Ascending aorta (tissue), 2 donors: ENCODE results near the gene TLE1. TPM values are rescaled to one million over a fixed set of nuclear protein-coding genes. Genes with fewer than 3 reads are reported as not detected.

Experiments
- DNase-seq, 2 donors: peaks; one replicate each; pipeline ENCODE4 v3.0.0-alpha.2; 2019; ENCODE audit warnings: low spot score in 2 of 2
- H3K27ac ChIP-seq, 2 donors: fragments of 200-600 bp; sonication (generic); one replicate each; pipeline ENCODE4 v1.5.1; 2016 to 2017; ENCODE audit warnings: mild to moderate bottlenecking in 1 of 2
- H3K27me3 ChIP-seq: fragments of 200-600 bp; sonication (generic); one replicate; pipeline ENCODE4 v1.5.1; 2017
- H3K36me3 ChIP-seq, 2 donors: fragments of 200-600 bp; sonication (generic); one replicate each; pipeline ENCODE4 v1.5.1; 2016
- H3K4me1 ChIP-seq, 2 donors: fragments of 200-600 bp; sonication (generic); one replicate each; pipeline ENCODE4 v1.5.1; 2016 to 2017; ENCODE audit warnings: mild to moderate bottlenecking in 1 of 2
- H3K4me3 ChIP-seq, 2 donors: fragments of 200-600 bp; sonication (generic); one replicate each; pipeline ENCODE4 v1.5.1; 2016 to 2017; ENCODE audit warnings: mild to moderate bottlenecking in 1 of 2
- H3K9me3 ChIP-seq, 2 donors: fragments of 200-600 bp; sonication (generic); one replicate each; pipeline ENCODE4 v1.5.1; 2016
- intact Hi-C: fragments of 100-400 bp; cut with DNase I; formaldehyde crosslinking; loops from one replicate; pipeline ENCODE4 v1.15.1; 2023
- total RNA-seq: library from RNA; depleted of rRNA; stranded (reverse); fragments of >200 nt; gene quantifications from one replicate; pipeline ENCODE4 v1.1.0, GENCODE V29; 2016
- TF ChIP-seq, protein P1 (sequence below), 3 experiments: fragments of 200-600 bp in 2 of 3; fragments of 450-650 bp in 1 of 3; sonication (generic) in 2 of 3; IDR thresholded peaks; one replicate each; pipeline ENCODE4 v1.5.1; 2016 to 2019; ENCODE audit warnings: antibody characterized with exemption in 3 of 3, mild to moderate bottlenecking in 1 of 3, moderate library complexity in 1 of 3

TLE1 gene
- total RNA-seq, 1 donor from 2014 or later = 58.5 TPM

DNA sequence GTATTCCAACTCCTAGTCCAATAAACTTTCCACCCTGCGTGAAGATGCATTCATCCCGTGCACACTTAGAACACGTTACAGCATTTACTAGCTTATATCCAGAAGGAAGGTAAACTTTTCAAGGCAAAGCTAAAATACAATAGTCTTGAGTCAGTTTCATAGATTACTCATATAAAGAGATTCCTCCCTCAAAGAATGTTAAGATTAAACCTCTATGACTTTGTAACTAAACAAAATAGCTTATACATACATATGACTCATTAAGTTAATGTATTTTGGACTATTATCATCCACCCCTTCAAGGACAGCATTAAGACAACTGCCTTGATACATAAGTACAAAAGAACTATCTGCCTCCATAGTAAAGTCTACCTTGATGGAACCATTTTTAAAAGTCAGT is 36.1 kb downstream of the TLE1 start:
- intact Hi-C loops = no loop called here
- TF ChIP-seq, protein P1, sequence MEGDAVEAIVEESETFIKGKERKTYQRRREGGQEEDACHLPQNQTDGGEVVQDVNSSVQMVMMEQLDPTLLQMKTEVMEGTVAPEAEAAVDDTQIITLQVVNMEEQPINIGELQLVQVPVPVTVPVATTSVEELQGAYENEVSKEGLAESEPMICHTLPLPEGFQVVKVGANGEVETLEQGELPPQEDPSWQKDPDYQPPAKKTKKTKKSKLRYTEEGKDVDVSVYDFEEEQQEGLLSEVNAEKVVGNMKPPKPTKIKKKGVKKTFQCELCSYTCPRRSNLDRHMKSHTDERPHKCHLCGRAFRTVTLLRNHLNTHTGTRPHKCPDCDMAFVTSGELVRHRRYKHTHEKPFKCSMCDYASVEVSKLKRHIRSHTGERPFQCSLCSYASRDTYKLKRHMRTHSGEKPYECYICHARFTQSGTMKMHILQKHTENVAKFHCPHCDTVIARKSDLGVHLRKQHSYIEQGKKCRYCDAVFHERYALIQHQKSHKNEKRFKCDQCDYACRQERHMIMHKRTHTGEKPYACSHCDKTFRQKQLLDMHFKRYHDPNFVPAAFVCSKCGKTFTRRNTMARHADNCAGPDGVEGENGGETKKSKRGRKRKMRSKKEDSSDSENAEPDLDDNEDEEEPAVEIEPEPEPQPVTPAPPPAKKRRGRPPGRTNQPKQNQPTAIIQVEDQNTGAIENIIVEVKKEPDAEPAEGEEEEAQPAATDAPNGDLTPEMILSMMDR (IDR thresholded peaks at IDR 0.05) = no peak
- Histone ChIP-seq H3K27me3 (no peaks in the 10 kb centered on the region), H3K9me3 (no peaks in the 10 kb centered on the region), H3K4me1 (peaks cover 0 to 11% of the 10 kb centered on the region in 2 donors), H3K27ac (no peak overlapping the region), H3K36me3 (peaks cover 12 to 18% of the 10 kb centered on the region in 2 donors), H3K4me3 (no peak overlapping the region)
- DNase-seq = no peak

DNA sequence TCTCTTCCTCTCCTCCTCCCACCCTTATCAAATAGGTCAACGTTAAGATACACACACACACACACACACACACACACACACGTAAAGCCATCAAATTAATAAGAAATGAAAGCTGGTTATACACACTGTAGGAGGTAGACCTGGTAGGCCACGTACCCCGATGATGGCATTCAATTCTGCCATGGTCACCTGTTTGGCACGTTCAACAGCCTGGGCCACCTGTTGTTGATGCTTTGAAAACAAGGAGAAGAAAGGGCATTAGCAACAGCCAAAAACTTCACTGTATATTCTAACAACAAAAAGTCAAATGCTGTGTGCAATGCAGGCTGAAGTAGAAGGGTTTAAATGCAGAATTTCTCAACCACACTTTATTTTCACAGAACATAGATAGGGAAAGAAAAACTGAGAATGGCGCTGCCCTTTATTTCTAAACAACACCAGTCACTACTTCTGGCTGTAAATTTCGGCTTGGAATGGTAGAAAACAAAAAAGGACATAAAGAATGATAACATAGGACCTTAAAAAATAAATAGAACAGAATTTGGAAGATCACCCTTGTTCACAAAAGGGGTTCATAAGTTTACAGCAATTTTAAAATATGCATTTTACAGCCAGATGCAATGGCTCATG is 37.2 kb downstream of the TLE1 start:
- TF ChIP-seq, protein P1 (IDR thresholded peaks at IDR 0.05) = no peak
- Histone ChIP-seq H3K4me1 (peaks cover 0 to 11% of the 10 kb centered on the region in 2 donors), H3K36me3 (peaks cover 12 to 18% of the 10 kb centered on the region in 2 donors), H3K27me3 (no peaks in the 10 kb centered on the region), H3K4me3 (no peak overlapping the region), H3K9me3 (no peaks in the 10 kb centered on the region), H3K27ac (no peak overlapping the region)
- DNase-seq = no peak
- intact Hi-C loops = no loop called here

DNA sequence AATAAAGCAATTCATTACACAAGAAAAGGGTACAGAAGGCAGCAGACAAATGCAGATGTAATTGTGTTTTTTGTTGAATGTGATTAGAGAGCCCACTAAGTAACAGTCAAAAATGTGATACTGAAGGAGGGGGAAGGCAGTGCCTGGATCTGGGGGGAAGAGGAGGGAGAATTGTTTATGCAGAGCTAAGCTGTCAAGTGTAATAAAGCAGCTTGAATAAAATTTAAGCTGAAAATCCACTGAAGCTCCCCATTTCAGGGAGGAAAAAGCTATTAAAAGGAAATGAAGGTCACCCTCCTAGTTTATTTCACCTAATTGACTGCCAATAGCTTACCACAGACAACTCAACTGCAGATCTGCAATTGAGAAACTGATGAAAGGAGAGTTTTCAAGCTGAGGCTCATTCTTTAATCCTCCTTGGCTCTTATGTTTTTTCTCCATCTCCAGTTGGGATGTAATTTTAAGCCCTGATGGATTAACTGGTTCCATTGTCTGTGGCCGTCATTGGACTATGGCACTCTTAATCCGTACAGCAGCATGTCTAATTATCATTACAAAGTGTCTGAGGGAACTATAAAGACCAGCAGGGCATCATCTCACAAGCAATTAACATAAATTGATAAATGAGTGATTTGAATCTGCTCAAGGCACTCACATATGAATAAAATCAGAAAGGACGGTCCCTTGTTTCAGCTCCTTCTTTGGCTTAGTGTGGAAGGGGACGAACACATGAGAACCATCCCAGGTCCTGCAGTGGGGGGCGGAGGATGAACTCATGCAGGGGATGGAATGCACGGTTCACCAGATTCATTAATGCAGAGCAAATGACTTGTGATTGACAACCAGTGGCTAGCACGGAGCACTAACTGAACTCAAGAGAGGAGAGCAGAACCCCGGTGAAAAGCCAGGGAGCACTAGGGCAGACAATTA is 38.5 kb downstream of the TLE1 start:
- Histone ChIP-seq H3K9me3 (no peaks in the 10 kb centered on the region), H3K4me1 (peaks cover 0 to 8% of the 10 kb centered on the region in 2 donors), H3K4me3 (no peak overlapping the region), H3K36me3 (peaks cover 12 to 18% of the 10 kb centered on the region in 2 donors), H3K27ac (no peak overlapping the region), H3K27me3 (no peaks in the 10 kb centered on the region)
- intact Hi-C loops = no loop called here
- DNase-seq = no peak
- TF ChIP-seq, protein P1 (IDR thresholded peaks at IDR 0.05) = no peak

DNA sequence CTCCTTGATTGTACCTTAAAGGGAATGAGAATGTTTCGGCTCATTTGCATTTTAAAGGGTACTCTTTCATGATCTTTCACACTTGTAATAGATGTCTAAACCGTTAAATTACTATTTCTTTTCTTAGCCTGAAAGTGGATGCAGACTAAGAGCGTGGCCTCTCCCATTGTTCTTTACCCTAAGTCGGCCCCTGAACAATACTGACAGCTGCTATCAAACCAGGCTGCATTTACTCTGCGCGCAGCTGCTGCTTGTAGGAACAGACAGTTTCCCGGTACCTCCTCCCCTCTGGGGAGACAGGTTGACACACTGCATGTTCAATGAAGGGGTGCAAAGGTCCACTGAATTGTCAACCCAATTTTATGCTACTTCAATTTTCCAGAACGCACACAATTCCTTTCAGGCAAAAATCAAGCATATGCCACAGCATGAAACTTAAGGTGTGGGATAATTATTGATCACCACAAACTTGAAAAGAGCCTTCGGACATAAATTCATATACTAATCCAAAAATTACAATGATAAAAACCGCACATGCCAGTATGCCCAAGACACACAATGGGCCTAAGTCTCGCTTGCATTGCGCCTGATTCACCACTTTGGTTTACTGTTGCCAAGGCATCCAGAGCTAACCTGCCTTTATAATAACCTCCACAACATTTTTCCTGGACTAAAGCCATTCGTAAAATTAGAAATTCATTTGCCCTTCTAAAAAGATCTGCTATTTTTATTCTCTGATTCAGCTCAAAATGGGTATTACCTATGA is 39.7 kb downstream of the TLE1 start:
- Histone ChIP-seq H3K27me3 (no peaks in the 10 kb centered on the region), H3K9me3 (no peaks in the 10 kb centered on the region), H3K27ac (no peak overlapping the region), H3K36me3 (peaks cover 12 to 18% of the 10 kb centered on the region in 2 donors), H3K4me1 (peaks cover 0 to 8% of the 10 kb centered on the region in 2 donors), H3K4me3 (no peak overlapping the region)
- intact Hi-C loops = no loop called here
- DNase-seq = no peak
- TF ChIP-seq, protein P1 (IDR thresholded peaks at IDR 0.05) = no peak

DNA sequence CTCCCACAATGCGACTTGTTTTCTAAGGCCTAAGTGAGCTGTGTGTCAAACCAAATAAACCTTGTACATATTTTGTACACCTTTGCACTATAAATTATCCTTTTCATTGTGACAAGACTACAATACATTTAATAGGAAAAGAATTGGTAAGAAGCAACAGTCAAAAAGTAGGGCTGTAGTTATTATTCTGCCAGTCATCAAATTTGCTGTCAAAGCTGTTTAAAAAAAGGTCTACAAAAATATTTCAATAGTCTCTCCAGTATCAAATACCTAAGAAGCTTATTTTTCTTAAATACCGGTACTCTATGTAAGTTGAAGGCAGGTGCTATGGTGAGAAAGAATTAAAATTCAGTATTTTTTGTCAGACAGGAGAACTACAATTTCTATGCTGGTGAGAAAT is 40.5 kb downstream of the TLE1 start:
- TF ChIP-seq, protein P1 (IDR thresholded peaks at IDR 0.05) = no peak
- H3K4me3 ChIP-seq = no peak overlapping the region

More for the DNA sequence above, 40.5 kb downstream of the TLE1 start:
- DNase-seq = no peak
- Histone ChIP-seq H3K27me3 (no peaks in the 10 kb centered on the region), H3K36me3 (peaks cover 12 to 18% of the 10 kb centered on the region in 2 donors), H3K4me1 (peaks cover 0 to 8% of the 10 kb centered on the region in 2 donors), H3K9me3 (no peaks in the 10 kb centered on the region), H3K27ac (no peak overlapping the region)
- intact Hi-C loops = no loop called here
